GM21447 (cell line): ENCODE measurements around the gene ZNF600.
"Not testable (repeated sequence)": the region's sequence is repeated elsewhere in the genome, so short reads cannot be mapped to it uniquely, and the experiment has no call there.

ENCODE experiments used
- ATAC-seq: cut with Tn5 transposase; IDR thresholded peaks from one replicate; pipeline ENCODE4 v1.9.1; 2021; ENCODE audit not compliant: unreplicated experiment

The ZNF600 gene

GRCh38 chr19:52742516-52742915, 44.1 kb downstream of the ZNF600 start:
- no peak for ATAC-seq

- no peak for ATAC-seq
Measured at GRCh38 chr19:52741951-52742485, 44.6 kb downstream of the ZNF600 start.

- not testable (repeated sequence) for ATAC-seq
Measured at GRCh38 chr19:52741371-52741770, 45.2 kb downstream of the ZNF600 start.

GRCh38 chr19:52739576-52739975, 47.0 kb downstream of the ZNF600 start:
- no peak for ATAC-seq

GRCh38 chr19:52735734-52736133, 50.9 kb downstream of the ZNF600 start:
- ATAC-seq: no peak

GRCh38 chr19:52734893-52735661, 51.5 kb downstream of the ZNF600 start, which contains the start of gene ZNF611:
Gene ZNF611 (minus strand): TSS chr19:52735044. CDS start chr19:52715894, 19,150 bp downstream.
- peak; percentile 91 for ATAC-seq

- peak; percentile 27 for ATAC-seq
Measured at GRCh38 chr19:52734331-52734892, 52.2 kb downstream of the ZNF600 start.

GRCh38 chr19:52726051-52726450, 60.5 kb downstream of the ZNF600 start:
- not testable (repeated sequence) for ATAC-seq

GRCh38 chr19:52725528-52725961, 61.0 kb downstream of the ZNF600 start:
- no peak for ATAC-seq

GRCh38 chr19:52724701-52725514, 61.7 kb downstream of the ZNF600 start:
- no peak for ATAC-seq

GRCh38 chr19:52723907-52724598, 62.5 kb downstream of the ZNF600 start:
- not testable (repeated sequence) for ATAC-seq

GRCh38 chr19:52722062-52723003, 64.3 kb downstream of the ZNF600 start:
- ATAC-seq: no peak

- not testable (repeated sequence) for ATAC-seq
Measured at GRCh38 chr19:52720541-52720940, 66.0 kb downstream of the ZNF600 start.

GRCh38 chr19:52716522-52716921, 70.1 kb downstream of the ZNF600 start:
- ATAC-seq: no peak

- ATAC-seq: not testable (repeated sequence)
Measured at GRCh38 chr19:52715902-52716301, 70.7 kb downstream of the ZNF600 start.

- not testable (repeated sequence) for ATAC-seq
Measured at GRCh38 chr19:52715330-52715729, 71.3 kb downstream of the ZNF600 start.
